DMS53 treated with DMSO at 0.1 percent for 48 hours (cell line): ENCODE measurements around the gene CTDP1.
A peak's percentile ranks its signal among the peaks of the same experiment; 100 is the strongest.

Experiments used
- DNase-seq: peaks from one replicate; lab custom pipeline; 2025; ENCODE audit not compliant: unreplicated experiment; lab: John Stamatoyannopoulos, UW

The CTDP1 gene

DNA sequence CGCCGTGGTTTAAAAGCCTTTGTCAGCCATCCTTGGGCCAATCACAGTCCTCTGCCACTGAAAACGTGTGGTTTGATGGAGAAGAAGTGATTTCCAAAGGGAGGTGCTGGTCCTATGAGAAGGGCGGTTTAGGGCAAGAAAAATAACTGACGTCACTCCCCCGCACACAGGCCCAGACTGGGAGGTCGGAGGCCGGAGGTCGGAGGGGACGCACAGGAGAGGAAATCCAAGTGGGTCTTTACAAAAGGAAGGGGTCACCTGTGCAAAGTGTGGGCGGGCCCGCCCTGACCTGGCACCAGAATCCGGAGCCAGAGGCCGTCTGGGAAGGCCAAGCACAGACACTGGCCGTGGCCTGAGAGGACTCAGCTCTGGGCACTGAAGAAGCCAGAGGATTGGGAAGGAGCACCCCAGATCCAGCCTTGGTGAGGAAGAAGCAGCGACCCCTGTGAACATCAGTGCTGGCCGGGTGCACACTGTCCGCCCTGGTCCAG, 100.1 kb downstream of the CTDP1 start:
- DNase-seq: no peak

DNA sequence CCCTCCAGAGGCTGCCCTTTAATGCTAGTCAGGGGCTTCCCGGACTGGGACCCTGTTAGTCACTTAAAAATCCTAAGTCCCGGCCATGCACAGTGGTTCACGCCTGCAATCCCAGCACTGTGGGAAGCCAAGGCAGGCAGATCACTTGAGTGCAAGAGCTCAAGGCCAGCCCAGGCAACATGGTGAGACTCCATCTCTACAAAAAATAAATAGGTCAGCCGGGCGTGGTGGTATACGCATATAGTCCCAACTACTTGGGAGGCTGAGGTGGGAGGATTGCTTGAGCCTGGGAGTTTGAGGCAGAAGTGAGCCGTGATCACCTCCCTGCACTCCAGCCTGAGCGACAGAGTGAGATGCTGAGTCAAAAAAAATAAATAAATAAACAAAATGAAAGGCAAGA, 100.9 kb downstream of the CTDP1 start:
- no peak for DNase-seq

DNA sequence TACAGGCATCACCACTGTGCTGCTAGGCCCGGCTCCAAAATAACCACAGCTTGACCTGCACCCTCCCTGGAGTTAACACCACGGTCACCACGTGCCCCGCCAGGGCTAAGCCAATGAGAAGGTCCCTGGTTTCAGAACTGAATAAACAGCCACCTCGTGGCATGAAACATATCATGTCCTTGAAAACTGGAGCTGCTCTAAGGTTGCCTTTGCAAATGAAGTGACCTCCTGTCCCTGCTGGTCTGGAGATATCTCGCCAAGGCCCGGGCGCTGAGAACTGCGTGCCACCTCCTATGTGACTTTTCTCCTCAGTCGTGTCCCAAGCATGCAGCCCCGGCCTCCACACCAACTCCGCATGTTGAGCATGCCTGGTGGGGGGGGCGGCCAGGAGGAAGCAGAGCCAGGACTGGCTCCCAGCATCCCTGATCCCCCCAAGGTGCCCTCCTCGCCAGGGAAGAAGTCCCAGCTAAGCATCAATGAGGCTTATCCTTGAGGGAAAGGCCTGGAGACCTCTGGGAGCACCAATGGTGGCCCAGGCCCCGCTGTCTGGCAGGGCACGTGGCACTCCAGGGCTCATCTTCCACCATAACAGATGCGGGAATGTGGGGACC, 101.8 kb downstream of the CTDP1 start:
- no peak for DNase-seq

DNA sequence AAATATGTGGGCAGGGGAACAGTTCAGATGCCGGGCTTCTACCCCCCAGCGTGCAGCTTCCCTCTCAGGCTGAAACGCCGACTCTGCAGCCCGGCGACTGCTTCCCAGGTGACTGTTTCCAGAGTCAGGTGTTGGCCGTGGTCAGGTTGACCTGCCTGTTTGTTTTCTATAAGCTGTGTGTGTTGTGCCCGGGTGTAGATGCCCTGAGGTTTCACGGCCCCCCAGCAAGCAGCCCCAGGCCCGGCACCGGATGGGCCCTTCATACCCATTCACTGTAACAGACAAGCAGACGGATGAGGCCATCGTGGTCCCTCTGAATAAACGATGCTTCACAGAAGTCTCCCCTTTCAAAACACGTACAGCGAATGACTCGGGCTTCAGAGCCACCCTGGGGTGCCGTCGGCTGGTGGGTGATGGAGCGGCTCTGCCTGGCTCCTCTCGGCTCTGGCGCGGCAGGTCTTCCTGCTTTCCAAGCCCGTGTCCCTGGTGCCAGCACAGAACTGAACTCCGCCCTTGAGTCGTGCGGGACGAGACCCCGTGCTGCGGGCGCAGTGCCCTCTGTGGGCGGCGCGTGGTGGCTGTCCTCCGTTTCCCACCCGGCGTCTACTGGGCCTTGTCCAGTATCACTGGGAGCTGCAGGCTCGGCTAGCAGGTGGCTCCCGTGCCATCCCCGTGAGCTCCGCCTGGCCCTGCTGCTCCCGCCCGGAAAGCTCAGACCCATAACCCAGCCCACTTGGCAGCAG, 103.1 kb downstream of the CTDP1 start:
- DNase-seq: peak; percentile 36

DNA sequence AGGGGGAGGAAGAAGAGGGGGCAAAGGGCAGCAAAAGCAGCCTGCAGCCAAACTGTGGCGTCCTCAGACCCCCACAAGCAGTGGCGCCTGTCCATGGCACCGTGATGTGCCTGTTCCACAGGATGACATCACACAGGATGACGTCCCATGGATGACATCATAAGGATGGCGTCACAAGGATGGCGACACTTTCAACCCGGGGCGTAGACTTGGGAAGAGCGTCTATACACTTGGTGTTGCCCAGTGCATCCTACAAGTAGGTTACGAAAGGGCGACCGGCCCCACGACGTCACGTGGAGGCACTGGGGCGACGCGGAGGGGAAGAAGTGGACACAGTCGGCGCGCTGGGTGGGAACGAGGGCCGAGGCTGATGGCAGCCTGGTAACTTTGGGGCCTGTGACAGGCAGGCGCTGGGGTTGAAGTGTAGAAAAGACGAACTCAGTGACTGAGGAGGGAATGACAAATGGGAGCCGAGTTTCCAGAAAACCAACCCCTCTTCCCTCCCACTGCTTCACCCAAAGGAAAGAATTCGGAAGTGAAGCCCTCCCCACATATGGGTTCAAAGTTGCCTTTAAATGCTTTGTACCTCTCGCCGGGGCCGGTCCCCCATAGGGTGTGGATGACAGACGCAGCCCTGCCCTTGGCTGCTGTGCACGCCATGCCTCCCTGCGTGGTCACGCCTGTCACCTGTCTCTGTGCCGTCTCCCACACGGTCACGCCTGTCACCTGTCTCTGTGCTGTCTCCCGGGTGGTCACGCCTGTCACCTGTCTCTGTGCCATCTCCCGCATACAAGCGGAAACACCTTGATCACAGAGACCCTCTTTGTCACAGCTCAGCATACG, 104.7 kb downstream of the CTDP1 start:
- peak; percentile 34 for DNase-seq

DNA sequence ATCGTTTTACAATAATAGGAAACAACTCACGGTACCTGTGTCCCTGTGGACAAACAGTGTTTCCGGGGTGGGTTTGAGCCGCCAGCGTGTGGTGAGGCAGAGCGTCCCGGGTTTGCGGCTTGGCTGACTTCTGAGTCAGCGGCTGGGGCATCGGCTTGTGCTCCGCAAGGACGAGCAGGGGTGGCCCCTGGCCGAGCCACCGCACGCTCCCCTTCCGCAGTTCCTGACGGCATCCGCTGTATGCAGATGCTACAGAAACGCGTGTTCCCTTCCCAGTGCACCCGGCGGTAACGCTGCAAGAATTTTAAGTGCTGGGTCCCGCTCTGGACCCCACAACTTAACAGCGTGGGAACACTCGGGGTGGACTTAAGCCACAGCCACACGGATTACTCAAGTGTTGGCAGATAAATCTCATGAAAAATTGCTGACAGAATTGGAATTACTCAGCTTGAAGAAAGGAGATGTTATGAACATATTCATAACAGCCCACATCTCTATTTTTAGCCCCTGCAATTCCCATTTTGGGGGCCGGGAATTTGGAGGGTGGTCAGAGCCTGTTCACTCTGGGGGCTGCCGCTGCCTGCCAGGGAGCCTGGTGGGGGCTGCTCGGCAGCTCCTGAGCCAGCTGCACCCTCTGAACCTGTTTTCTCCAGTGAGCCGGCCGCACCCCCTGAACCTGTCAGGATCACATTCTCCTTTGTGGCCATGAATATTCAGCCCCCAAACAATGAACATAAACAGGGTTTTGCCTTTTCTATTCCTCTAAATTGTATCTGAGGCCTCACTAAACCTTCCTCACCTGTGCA, 105.6 kb downstream of the CTDP1 start:
- peak; percentile 34 for DNase-seq

DNA sequence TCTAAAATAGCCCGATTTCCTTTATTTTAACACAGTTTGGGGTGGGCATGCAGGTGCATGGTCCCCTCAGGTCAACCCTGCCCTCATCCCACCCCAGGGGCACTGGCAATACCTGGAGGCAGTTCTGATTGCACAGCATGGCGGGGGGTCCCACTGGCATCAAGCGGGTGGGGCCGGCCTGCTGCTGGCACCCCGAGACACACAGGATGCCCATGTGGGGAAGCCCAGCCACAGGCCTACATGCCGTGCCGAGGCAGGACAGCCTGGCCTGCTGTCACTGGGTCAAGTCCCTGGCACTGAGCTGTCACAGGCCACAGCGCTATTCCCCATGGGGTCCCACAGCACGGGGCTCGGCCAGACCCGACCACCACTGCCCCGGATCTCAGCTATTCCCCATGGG, 106.2 kb downstream of the CTDP1 start:
- DNase-seq: no peak

DNA sequence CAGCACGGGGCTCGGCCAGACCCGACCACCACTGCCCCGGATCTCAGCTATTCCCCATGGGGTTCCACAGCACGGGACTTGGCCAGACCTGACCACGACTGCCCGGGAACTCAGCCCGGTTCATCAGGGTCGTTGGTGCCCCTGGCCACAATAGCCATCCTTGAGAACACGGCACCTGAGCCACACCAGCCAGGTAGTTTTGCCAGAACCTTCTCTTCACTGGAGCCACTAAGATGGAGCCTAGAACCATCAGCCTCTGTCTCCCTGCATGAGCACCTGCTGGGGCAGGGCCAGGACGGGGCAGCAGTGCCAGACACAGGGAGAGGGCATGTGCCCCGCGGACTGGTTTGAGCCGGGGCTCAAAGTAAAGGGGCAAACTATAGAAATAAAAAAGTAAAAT, 106.7 kb downstream of the CTDP1 start:
- DNase-seq: no peak

DNA sequence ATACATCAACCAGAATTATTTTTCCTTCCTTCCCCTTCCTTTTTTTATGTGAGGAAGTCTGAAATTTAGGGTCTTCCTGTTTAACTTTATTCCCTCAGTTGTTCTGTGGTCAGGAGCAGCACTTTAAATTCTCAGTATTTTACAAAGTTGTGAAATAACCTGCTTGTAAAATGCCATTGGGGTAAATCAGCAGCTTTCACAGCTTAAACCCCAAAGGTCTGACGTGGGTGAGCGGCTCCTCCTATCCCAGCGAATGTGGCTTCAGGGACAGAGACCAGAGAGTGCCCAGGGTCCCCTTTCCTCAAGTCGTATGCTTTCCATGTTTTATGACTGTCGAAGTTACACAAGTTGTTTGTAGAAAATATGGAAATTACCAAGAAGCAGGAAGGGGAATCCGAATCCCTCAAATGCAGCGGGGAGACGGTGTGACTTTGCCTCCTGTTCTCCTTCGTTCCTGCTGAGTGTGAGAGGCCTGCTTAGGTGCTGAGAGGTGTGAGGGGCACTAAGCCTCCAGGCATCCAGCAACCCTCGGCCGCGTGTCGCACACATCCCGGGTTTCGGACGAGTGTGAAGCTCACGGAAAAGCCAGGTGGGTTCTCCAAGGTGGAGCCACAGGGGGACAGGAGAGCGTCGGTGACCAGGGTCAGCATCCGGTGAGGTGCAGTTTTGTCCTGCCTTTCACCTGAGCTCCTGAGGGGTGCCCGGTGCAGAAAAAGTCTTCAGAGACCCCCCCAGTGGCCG, 107.4 kb downstream of the CTDP1 start:
- no peak for DNase-seq

DNA sequence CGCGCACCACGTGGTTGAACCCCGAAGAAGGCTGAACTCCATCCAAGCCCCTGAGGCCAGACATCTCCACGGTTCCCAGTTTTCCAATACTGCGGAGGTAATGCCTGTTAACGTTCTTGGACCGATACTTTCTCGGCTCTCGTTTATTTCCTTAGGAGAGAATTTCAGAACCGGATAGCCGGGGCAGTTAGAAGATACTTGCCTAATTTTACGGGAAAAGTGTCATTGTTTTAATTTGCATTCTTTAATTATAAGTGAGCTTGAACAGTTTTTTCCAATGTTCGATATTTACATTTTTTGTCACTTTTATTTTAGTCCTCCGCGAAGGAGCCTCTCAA, 107.9 kb downstream of the CTDP1 start:
- DNase-seq: no peak

DNA sequence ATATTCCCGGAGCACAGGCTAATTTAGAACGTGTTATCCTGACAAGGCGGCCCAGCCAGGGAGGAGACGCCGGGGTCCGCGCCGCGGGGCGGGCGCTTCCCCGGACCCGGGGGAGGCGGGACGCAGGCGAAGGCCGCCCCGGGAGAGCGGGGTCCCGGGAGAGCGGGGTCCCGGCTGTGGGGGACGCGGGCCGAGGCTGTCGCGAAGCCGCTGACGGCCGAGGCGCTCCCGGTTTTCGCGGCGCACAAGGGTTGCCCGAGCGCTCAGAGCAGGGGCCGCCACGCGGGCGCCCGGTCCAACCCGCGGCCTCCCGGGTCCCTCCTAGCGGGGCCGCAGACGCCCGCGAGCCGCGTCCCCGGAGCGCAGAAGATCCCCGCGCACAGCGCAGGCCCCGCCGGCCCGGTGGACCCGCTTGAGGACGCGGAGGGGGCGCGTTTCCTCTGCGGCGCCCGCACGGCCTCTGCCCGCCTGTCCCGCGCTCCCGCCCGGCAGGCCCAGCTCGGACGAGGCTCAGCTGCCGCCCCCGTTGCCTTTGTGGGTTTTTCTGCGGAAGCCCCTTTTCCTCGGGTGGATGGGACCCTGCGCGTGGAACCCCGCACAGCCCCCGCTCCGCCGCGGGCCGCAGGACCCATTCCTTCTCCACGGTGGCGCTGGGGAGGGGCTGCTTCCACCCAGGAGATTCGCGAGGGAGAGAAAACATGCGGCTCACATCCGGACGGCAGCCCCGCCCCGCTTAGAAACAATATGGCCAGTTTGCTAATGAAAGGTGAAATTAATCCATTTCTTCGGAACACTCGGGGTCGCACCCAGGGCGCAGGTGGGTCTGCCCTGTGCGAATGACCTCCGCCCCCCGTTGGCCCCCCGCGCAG, 108.5 kb downstream of the CTDP1 start:
- no peak for DNase-seq

DNA sequence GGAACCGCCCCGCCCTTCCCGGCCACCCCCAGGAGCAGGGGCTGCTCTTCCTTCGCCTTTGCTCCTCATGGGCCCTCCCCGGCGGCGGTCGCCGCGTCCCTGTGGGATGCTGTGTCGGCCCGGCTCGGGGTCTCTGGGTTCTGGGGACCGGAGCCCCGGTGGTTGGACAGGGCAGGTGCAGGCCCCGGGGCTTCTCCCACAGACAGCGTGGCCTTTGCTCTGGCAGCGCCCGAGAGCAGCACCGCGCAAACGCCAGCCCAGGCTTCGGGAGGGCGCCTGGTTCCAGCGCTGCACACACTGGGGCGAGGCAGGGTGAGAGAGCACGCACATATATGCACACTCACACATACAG, 109.1 kb downstream of the CTDP1 start:
- no peak for DNase-seq

DNA sequence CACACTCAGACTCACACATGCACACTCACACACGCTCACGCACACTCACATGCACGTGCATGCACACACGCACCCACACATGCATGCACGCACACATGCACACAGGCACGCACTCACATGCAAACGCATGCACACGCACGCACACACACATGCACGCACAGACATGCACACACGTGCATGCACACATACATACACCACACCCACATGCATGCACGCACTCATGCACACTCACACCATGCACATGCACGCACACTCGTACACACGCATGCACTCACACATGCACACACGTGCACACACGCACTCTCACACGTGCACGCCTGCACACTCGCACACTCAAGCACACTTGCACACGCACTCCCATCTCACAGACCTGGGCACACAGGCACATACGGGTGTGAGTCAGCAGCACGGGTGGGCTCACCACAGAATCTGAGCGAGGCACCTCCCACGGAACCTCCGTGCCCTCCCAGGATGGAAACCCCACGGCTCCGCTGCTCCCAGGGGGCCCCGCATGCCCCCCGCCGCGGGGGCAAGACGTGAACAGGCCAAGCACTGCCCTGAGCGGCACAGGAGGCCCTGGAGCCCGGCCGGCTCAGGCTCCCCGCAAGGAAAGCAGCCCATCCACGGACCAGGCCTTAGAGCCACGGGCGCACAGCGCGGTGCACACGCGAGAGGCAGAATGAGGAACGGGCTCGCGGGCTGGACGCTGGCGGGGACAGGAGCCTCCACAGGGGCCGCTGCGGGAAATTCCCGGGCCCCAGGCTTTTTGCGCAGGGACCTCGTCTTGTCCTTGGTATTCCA, 109.7 kb downstream of the CTDP1 start:
- no peak for DNase-seq

DNA sequence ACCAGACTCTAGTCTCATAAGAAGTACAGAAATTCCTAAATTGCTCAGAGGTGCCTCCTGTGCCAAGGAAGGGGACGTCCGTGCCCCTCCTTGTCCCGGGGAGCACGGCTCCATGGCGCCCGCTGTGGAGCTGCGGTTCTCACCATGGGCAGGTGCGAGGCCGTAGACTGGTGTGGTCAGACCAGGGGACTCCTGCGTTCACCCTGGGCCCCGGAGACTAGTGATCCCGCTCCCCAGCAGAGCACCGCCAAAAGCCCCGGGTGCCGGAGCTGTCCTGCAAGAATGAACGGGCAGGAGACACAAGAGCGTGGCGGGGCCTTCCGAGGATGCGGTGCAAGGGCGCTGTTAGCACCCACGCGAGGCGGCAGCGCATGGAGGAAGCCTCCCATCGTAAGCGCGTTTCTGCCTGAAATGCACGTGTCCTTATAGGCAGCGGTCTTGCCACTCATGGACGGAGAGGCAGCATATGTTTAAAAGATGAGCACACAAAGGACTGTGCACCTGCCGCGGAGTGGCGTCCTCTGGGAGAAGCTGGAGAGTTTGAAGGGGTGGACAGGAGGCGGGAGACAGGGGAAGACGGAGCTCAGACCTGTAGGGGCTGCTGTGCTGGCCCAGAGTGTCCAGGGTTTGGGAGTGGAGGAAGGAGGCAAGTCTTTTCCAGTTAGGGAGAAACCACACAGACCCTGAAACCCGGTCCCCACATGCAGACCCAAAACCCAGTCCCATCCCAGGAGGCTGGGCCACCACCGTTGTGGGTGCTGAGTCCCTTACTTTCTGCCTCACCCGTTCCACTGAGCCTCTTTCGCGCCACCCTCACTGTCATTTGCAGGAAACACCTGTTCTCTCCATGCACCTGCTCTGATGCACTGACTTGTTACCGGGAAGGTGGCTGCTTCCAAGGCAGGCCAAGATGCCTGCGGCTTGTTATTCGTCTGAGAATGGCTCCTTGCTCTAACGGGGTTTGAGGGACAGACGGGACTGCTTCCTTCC, 110.6 kb downstream of the CTDP1 start:
- peak; percentile 79 for DNase-seq

DNA sequence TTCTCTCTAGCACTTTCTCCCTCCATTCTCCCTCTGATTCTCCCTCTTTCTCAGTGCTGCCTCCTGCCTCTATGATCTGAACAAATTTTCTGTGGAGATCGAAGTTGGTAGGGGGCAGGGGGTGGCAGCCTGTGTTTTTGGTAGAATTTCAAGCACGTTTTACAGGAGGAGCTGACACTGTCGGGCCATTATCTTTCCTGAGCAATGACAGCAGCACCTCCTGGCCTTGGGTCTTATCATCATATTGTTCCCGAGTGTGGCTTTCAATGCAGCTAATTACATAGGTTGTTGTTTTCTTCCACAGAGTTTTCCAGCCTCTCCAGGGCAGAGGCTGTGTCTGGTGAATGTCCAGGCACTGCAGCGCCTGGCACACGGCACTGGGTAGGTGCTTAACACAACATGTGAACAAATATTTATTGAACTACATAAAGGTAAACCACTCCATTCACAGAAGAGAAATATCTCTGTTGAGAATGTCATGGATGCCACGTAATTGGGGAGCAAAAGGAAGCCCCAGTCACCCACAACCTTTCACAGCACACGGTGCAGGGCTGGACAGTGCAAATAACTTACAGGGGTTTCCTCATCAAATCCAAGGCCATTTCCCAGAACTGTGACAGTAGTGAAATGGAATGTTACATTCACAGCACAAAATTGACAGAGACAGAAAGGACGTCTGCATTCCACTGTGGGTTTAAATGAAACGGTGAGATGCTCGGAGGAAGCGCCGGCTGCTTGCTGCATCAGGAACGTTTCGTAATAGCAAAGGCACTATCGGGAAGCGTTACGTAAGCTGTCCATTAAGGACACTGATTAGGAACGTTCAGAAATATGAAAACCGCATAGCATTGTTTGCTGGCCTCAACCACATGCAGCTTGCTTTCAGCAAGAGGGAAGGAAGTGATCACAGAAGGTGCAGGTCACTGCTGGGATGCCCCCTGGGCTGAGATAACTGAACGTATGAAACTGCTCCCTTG, 111.7 kb downstream of the CTDP1 start:
- DNase-seq: peak; percentile 30
